Measurements from ENCODE around the gene CAMKK2.

Gene CAMKK2

GRCh38 chr12:121196902-121197301 lies 99.6 kb downstream of the CAMKK2 start:
- no peak for DNase-seq (ENCODE audit: low spot score)
- no peak for TF ChIP-seq CTCF (IDR thresholded peaks at IDR 0.05; ENCODE audit: extremely low read depth, missing control alignments)

GRCh38 chr12:121191151-121191550 lies 105.4 kb downstream of the CAMKK2 start:
- no peak for DNase-seq (ENCODE audit: low spot score)
- no peak for TF ChIP-seq CTCF (IDR thresholded peaks at IDR 0.05; ENCODE audit: extremely low read depth, missing control alignments)

- no peak for DNase-seq (ENCODE audit: low spot score)
- TF ChIP-seq CTCF (IDR thresholded peaks at IDR 0.05; ENCODE audit: extremely low read depth, missing control alignments): no peak
Observed at GRCh38 chr12:121190523-121191031, 105.9 kb downstream of the CAMKK2 start.

GRCh38 chr12:121189619-121190155 lies 106.8 kb downstream of the CAMKK2 start:
- no peak for TF ChIP-seq CTCF (IDR thresholded peaks at IDR 0.05; ENCODE audit: extremely low read depth, missing control alignments)

GRCh38 chr12:121189131-121189530 lies 107.4 kb downstream of the CAMKK2 start:
- no peak for DNase-seq (ENCODE audit: low spot score)
- TF ChIP-seq CTCF (IDR thresholded peaks at IDR 0.05; ENCODE audit: extremely low read depth, missing control alignments): no peak

More at GRCh38 chr12:121189619-121190155, 106.8 kb downstream of the CAMKK2 start:
- no peak for DNase-seq (ENCODE audit: low spot score)

- no peak for TF ChIP-seq CTCF (IDR thresholded peaks at IDR 0.05; ENCODE audit: extremely low read depth, missing control alignments)
- no peak for DNase-seq (ENCODE audit: low spot score)
Observed at GRCh38 chr12:121188227-121188626, 108.3 kb downstream of the CAMKK2 start.
